SHP77 (cell line): Measurements from ENCODE around the gene FBXO5.

ENCODE experiments used
- DNase-seq, 2 experiments: peaks; one replicate each; lab custom pipeline; 2025; lab: John Stamatoyannopoulos, UW

The FBXO5 gene

DNA sequence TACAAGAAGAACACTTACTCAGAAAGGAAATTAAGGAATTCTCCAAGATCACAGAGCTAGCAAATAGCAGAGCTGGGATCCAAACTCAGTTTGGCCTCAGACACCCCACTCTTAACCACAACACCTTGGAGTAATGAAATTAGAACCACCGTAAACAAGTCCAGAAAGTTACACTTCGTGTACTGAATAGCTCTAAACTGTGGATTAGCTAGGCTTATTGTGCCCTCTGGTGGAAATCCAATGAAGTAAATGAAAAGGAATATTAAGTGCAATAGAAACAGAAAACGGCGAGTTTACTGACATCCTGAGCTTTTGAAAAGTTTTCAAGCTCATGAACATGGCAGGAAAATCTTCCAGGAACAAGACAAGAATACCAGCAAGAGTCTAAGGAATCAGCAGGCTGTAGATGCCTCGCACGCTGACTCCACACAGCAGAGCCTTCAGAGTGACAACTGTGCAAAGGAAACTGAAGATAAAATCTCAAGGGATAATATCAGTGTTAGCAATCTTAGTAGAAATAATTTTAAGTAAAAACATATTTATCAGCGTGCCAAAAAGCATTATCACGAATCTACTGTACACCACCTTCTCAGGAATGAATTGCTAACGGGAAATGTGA, 34.6 kb downstream of the FBXO5 start:
- DNase-seq = peak; percentile 19 to 41

DNA sequence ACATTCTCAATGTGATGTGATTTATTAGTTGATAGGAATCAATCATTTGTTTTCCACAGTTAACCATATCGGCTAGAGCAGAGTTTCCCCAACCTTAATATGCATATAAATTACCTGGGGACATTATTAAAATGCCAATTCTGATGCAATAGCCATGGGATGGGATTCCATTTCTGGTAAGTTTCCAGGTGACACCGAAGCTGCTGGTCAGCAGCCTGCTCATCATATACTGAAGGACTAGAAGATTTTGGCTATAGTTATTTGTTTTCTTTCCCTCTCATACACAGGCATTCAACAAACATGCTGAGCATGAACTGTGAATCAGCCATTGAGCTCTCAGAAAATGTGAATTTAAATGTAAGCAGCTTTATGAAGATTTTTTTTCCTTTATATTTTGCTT, 35.8 kb downstream of the FBXO5 start:
- no peak for DNase-seq

DNA sequence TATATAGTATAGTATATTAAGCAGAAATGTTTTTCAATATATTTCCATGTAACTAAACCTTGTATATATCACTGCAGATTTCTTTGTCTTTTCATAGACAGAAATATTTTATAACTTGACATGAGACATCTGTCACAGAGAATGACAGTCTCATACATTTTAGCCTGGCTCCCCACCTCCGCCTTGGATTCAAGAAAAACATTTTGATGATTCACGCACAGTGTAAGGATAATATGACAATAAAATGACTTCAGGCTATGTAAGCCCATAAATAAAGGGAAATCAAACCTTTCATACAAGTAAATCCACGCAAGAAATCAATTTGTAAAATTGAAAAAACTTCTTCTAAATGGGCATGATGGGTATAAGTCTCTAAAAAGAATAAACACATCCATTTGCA, 36.4 kb downstream of the FBXO5 start:
- no peak for DNase-seq

- DNase-seq = no peak
Measured at GRCh38 chr6:152943260-152943897, 39.5 kb downstream of the FBXO5 start.

DNA sequence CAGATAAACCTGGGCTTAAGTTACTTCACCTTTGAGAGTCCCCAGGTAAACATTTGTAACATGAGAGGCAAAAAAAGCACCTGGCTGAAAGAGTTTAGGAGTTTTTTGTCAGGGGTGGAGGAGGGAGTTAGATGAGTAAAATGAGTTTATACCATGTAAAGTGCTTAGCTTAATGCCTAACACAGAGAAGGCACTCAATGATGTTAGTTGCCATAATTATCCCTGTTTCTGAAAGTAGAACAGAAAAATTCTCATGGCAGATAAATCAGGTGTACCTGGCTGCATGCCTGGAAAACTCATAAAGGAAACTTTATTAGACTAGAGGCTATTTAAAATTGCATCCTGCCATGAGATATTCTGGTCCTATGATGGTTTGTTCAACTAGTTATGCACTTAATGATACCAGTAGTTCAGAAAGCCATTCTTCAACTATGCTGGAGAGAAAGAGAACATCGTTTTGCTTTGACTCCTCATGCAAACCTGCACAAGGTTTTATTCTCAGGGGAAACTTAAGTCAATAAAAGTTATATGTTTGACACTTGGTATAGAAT, 40.4 kb downstream of the FBXO5 start:
- no peak for DNase-seq

- DNase-seq = no peak
Measured at GRCh38 chr6:152941746-152942145, 41.1 kb downstream of the FBXO5 start.

- DNase-seq = no peak
Measured at GRCh38 chr6:152932865-152933264, 50.0 kb downstream of the FBXO5 start.

GRCh38 chr6:152922706-152923105, 60.1 kb downstream of the FBXO5 start:
- no peak for DNase-seq
